HG03045 (cell line): ENCODE data around the gene MYCBP.
"Not testable (repeated sequence)": the region's sequence is repeated elsewhere in the genome, so short reads cannot be mapped to it uniquely, and the experiment has no call there.

Experiments used
- ATAC-seq: cut with Tn5 transposase; IDR thresholded peaks from one replicate; pipeline ENCODE4 v1.9.1; 2021; ENCODE audit warnings: mild to moderate bottlenecking, moderate library complexity; ENCODE audit not compliant: unreplicated experiment

MYCBP gene, protein sequence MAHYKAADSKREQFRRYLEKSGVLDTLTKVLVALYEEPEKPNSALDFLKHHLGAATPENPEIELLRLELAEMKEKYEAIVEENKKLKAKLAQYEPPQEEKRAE

DNA sequence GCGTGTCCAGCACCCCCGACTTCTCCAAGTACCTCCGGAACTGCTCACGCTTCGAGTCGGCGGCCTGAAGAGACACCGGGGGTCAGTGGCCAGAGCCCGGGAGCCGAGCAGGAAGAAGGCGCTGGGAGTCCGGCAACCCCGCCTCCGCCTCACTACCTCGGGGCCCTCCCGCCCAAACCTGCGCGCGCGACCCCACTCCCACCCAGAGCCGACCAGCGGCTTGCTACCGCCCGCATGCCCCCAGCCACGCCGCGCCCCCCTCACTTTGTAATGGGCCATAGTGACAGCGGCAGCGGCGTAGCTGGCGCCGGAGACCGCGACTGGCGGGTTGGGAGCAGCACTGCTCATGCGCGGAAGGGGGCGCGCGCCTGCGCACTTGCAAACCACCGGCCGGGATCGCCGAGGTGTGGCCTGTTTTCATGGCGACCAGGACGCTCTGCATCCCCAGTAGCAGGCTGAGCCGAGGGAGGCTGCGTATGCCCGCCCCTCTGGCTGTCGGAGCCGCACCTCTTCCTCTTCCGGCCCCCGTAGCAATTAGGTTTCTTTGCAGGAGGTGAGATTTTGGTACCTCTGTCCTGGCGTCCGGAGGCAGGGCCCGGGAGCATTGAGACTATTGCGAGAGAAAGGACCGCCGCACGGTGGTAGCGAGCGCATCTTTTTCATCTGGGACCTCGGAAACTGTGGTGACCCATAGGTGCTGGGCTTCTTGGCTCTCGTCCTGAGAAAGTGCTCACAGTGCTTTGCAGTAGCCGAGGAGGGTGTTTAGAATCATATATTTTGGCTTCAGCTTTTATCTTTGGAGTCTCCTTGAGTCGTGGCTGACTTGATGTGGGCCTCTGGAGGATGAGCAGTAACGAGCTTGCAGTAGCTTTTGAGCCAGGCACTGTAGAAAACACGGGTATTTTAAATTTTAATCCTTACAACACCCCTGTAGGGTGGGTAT, at the start of gene MYCBP:
Gene MYCBP (minus strand): TSS at position 322 of the 943 bp plus-strand sequence. CDS start 43 bp downstream, at position 279.
- peak; percentile 96 for ATAC-seq

- ATAC-seq: no peak
These were observed 46.0 kb upstream of the MYCBP start for GRCh38 chr1:38919130-38919529.

DNA sequence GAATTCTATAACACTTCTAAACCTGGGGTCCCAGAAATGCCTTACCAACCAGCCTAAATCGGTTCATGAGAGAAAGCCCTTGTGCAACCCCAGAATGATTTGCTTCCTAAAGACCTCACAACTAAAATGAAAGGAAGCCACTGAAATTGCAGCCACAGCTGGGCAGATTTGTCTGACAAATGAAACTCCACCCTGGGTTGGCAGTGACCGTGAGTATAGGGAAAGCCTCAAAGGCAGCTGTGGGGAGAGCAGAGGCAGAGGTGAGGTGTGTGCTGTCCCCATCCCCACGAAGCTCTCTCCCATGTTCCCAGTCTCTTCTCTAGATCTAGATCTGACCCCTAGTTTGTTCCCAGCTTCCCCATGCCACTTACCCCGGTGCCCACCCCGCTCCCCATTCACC, 45.4 kb upstream of the MYCBP start:
- ATAC-seq: no peak

- no peak for ATAC-seq
These were observed 44.6 kb upstream of the MYCBP start for GRCh38 chr1:38917772-38918171.

DNA sequence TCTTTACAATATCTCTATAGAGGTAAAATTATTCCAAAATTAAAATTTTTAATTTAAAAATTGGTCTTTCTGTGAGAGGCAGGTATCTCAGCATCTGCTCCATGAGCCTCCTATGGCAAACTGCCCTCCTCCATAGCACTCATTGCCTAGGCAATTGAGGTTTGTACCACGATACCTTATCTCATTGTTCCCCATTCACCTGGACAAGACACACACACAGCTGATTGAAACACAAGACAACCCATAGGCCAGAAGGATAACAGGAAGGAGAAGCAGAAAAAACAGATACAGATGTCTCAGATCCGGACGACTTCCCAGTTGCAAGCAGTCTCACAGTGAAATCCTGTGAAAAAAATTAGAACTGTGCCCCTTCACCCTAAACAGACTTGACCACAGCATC, 44.2 kb upstream of the MYCBP start:
- no peak for ATAC-seq

DNA sequence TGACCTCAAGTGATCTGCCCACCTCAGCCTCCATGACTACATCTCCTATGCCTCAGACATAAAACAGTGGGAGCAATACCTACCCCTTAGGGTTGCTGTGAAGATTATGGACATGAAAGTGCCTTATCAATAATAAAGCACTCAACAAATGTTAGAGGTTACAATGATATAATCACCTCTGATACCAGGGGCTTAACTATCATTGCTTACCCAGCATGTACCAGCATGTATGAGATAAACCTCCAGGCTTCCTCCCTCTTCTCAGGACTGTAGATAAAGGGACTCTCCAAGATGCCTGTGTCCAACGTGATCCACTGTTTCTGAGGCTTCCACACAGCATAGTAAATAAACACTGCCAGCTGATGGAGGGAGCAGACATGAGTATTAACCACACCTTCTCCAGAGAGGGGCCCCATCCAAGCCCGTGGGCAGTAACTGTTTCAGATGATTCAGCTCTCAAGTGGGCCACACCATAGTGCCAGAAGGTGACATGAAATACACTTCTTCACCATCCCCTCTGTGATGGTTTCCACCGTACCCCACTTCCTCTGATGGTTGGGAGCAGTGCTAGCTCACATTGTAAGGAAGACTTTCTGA, 42.3 kb upstream of the MYCBP start:
- ATAC-seq: no peak

GRCh38 chr1:38914908-38915307, 41.8 kb upstream of the MYCBP start:
- not testable (repeated sequence) for ATAC-seq

GRCh38 chr1:38908821-38909220, 35.7 kb upstream of the MYCBP start:
- no peak for ATAC-seq

DNA sequence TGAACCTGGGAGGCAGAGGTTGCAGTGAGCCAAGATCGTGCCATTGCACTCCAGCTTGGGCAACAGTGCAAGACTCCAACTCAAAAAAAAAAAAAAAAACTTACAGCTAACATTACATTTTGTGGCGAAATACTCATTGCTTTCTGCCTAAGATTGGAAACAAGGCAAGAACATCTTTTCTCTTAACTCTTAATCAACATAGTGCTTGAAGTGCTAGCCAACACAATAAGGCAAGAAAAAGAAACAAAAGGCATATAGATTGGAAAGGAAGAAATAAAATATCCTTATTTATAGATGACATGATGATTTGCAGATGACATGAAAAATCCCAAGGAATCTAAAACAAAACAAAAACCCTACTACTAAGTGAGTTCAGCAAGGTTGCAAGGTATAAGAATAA, 32.8 kb upstream of the MYCBP start:
- no peak for ATAC-seq

- ATAC-seq: no peak
These were observed 26.4 kb upstream of the MYCBP start for GRCh38 chr1:38899560-38899959.

DNA sequence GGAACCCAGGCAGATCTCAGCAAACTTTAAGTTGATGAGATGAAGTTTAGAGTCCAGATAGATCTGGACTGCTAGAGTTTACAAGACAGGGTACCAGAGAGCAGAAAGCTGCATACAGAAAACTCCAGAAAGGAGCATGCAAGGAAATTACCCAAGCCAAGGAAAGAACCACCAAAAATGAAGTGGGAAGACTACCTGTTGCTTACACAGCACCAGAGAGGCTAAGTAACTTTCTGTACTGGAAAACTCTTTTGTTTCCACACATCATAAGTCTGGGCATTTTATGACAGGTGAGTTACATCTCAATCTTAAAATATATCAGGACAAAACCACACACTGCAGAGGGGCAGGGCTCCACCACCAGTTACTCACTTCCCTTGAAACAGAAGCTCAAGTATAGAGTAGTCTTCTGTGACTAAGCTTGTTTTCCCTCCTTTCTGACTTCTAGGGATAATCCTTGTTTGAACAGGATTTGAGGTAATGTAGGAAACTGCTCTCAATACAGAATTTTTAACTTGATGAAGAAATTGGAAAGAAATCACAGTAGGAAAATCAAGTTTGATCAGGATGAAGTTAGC, 25.6 kb upstream of the MYCBP start:
- ATAC-seq: no peak

DNA sequence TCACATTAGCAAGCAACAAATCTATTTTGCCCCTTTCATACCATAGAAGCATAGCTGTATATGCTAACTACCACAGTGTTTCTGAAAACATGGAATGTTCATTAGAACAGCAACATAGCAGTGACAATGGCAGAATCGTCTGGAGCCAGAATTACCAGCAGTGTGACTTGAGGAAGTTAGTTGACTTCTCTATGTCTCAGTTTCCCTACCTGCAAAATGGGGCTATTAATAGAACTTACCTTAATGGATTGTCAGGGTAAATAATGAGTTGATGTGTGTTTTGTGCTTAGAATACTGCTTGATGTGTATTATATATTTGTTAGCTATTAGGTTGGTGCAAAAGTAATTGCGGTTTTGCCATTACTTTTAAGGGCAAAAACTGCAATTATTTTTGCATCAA, 23.0 kb upstream of the MYCBP start:
- no peak for ATAC-seq

- no peak for ATAC-seq
These were observed 19.8 kb upstream of the MYCBP start for GRCh38 chr1:38892976-38893375.

GRCh38 chr1:38891753-38892152, 18.6 kb upstream of the MYCBP start:
- ATAC-seq: no peak

DNA sequence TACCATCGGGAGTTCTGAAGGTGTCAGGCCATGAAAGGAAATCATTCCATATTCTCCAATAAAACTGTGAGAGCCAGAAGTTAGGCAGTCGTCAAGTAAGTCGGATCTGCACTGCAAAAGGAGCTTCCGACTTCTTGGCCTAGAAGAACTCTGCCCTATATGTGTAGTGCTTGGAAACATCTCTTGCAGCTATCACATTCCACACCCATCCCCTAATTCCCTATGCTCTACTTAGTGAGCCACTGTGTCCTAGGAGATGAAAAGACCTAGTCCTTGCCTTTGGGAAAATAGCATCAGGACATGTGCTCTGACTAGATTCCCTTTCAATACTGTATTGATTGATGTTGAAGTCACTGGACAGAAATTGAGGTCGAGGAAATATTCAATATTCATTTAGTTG, 16.4 kb upstream of the MYCBP start:
- no peak for ATAC-seq

DNA sequence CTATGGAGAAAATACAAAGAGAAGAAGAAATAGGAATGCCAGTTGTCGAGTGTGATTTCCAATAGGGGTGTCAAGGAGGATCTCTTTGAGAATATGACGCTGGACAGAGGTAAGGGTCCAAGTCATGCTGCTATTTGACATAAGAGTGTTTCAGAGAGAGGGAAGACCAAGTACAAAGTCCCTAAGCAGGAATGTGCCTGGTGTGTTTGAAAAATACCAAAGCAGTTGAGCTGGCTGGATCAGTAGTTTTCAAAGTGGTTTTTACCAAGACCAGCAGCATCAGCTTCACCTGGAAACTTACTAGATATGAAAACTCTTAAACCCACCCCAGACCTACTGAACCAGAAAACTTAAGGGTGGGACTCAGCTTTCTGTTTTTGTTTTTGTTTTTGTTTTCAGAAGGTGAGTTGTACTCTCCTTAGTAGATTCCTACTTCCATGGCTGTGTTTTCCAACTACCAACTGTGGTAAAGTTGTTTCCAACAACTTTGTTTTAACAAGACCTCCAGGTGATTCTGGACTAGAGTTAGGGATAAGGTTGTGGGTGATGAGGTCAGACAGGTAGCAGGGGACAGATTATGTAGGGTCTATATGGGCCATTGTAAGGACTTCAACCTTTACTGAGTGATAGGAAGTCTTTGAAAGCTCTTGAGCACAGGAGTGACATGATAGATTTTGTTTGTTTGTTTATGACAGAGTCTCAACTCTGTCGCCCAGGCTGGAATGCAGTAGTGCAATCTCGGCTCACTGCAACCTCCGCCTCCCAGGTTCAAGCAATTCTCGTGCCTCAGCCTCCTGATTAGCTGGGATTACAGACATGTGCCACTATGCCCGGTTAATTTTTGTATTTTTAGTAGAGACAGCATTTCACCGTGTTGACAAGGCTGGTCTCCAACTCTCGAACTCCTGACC, 15.5 kb upstream of the MYCBP start:
- ATAC-seq: no peak

- ATAC-seq: no peak
These were observed 11.9 kb upstream of the MYCBP start for GRCh38 chr1:38885092-38885491.

- no peak for ATAC-seq
These were observed 8.3 kb upstream of the MYCBP start, which contains the start of gene GJA9 for GRCh38 chr1:38881487-38881886. Gene GJA9 (minus strand): TSS chr1:38881587. CDS start chr1:38876098, 5,489 bp downstream.

DNA sequence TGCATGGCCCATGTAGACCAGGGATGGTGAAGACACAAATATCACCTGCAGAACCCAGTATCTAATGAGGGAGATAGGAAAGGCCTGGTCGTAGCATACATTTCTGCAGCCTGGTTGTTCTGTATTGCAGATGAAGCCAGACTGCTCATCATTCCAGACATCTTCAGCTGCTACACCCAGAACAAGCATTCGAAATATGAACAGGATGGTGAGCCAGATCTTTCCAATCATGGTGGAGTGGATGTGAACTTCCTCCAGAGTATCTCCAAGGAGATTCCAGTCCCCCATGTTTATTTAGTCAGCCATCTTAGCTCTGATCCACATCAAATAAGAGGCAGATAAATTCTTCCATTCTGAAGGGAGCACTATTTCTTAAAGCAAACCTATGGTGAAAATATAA, 2.7 kb upstream of the MYCBP start:
- no peak for ATAC-seq

DNA sequence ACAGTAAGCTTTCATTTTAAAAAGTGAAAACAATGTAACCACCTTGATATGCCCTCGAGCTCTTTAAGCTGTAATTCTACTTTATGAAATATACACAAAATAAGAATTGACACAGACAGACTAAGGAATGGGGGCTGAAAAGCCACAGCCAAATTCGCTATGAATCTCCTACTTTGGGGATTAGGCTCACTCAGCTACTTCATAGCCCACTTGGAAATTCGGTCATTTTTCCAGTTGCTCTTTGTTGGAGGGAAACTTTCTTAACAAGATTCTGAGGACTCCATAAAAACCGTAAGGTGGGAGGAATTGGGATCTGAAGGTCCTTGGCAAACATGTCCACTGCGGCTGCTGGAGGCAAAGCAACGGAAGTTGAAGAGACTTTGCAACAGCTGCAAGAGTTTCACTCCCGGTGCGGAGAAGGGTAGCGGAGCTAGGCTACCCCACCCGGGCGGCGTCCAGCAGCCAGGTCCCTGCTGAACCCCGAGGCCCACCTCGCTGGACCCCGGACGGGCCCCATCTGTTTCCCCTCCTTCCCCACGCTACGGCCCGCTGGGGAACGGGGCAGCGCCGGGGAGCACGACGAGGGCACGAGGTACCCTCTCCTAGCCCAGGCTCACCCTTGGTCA, 634 bp downstream of the MYCBP start:
- peak; percentile 16 for ATAC-seq
